Left cardiac atrium (tissue), 4 donors: ENCODE measurements around the gene IFFO2. TPM values are rescaled to one million over a fixed set of nuclear protein-coding genes. Genes with fewer than 3 reads are reported as not detected.

Experiments used
- ATAC-seq, 2 donors: fragments of 200-7000 bp; cut with Tn5 transposase; one replicate each; pipeline ENCODE4 v1.9.1; 2020; ENCODE audit warnings: mild to moderate bottlenecking in 2 of 2, moderate library complexity in 2 of 2
- DNase-seq: peaks from one replicate; pipeline ENCODE4 v3.0.0-alpha.2; 2020
- intact Hi-C, 2 donors: fragments of 100-400 bp; cut with DNase I; formaldehyde crosslinking; loops; one replicate each; pipeline versions ENCODE4 v1.14.1 to v1.15.1; 2022 to 2023
- total RNA-seq, 2 donors: library from RNA; stranded (reverse); fragmentation: NEBNext Ultra II Directional; extraction: Animal tissue kit (Norgen Biotek cat#: 25700); gene quantifications; one replicate each; pipeline ENCODE4 v1.2.1, GENCODE V29; 2021
- donor health status: DM: no; HTN: yes; CAD: no.
- donor health status: DM: no; HTN: yes; CAD: no; lungs with severe emphysema.
- donor health status: DM: yes; HTN: yes; CAD: no.
- donor health status: Dilated cardiomyopathy.

The IFFO2 gene
- total RNA-seq, 2 donors from 2014 or later = 3.4 to 6.4 TPM

- no peak for DNase-seq
- intact Hi-C loops = no loop called here
Measured at GRCh38 chr1:18886003-18886335, 70.5 kb downstream of the IFFO2 start.

GRCh38 chr1:18885311-18886002 is 71.0 kb downstream of the IFFO2 start:
- DNase-seq (no peak), ATAC-seq (no peak)
- intact Hi-C loops = no loop called here

More at GRCh38 chr1:18886003-18886335, 70.5 kb downstream of the IFFO2 start:
- ATAC-seq = no peak

- DNase-seq (no peak), ATAC-seq (no peak)
- intact Hi-C loops = loop anchor here in 1 of 2 donors (5.0 kb wide), 1 partner anchor 213 kb away; no protein-coding TSS in a partner anchor
Measured at GRCh38 chr1:18884727-18885126, 71.7 kb downstream of the IFFO2 start.

- intact Hi-C loops = loop anchor here in 1 of 2 donors (5.0 kb wide), 1 partner anchor 213 kb away; no protein-coding TSS in a partner anchor
- ATAC-seq (no peak), DNase-seq (no peak)
Measured at GRCh38 chr1:18884419-18884717, 72.1 kb downstream of the IFFO2 start.

GRCh38 chr1:18883636-18884418 is 72.6 kb downstream of the IFFO2 start:
- DNase-seq = peak; percentile 77

GRCh38 chr1:18883079-18883478 is 73.4 kb downstream of the IFFO2 start:
- no peak for DNase-seq
- no peak for ATAC-seq
- intact Hi-C loops = loop anchor here in 1 of 2 donors (5.0 kb wide), 1 partner anchor 214 kb away; no protein-coding TSS in a partner anchor

More at GRCh38 chr1:18883636-18884418, 72.6 kb downstream of the IFFO2 start:
- intact Hi-C loops = loop anchor here in 1 of 2 donors (5.0 kb wide), 1 partner anchor 213 kb away; no protein-coding TSS in a partner anchor
- peak; percentile 55 to 63 for ATAC-seq

- ATAC-seq (no peak), DNase-seq (no peak)
- intact Hi-C loops = loop anchor here in 1 of 2 donors (5.0 kb wide), 1 partner anchor 215 kb away; no protein-coding TSS in a partner anchor
Measured at GRCh38 chr1:18882486-18882885, 74.0 kb downstream of the IFFO2 start.

- intact Hi-C loops = loop anchor here in 1 of 2 donors (5.0 kb wide), 1 partner anchor 215 kb away; no protein-coding TSS in a partner anchor
- ATAC-seq (no peak), DNase-seq (no peak)
Measured at GRCh38 chr1:18881642-18882431, 74.6 kb downstream of the IFFO2 start.

GRCh38 chr1:18881164-18881563 is 75.3 kb downstream of the IFFO2 start:
- ATAC-seq = no peak
- intact Hi-C loops = loop anchor here in 1 of 2 donors (5.0 kb wide), 1 partner anchor 216 kb away; no protein-coding TSS in a partner anchor
- no peak for DNase-seq

- intact Hi-C loops = loop anchor here in 1 of 2 donors (5.0 kb wide), 1 partner anchor 217 kb away; no protein-coding TSS in a partner anchor
- DNase-seq (no peak), ATAC-seq (no peak)
Measured at GRCh38 chr1:18880585-18880984, 75.9 kb downstream of the IFFO2 start.

- intact Hi-C loops = loop anchor here in 1 of 2 donors (5.0 kb wide), 1 partner anchor 217 kb away; no protein-coding TSS in a partner anchor
- DNase-seq (no peak), ATAC-seq (no peak)
Measured at GRCh38 chr1:18879791-18880309, 76.6 kb downstream of the IFFO2 start.

- DNase-seq (no peak), ATAC-seq (no peak)
- intact Hi-C loops = no loop called here
Measured at GRCh38 chr1:18879215-18879790, 77.2 kb downstream of the IFFO2 start.

- DNase-seq = no peak
- no peak for ATAC-seq
- intact Hi-C loops = no loop called here
Measured at GRCh38 chr1:18878538-18879214, 77.8 kb downstream of the IFFO2 start.

GRCh38 chr1:18877282-18877681 is 79.2 kb downstream of the IFFO2 start:
- no peak for DNase-seq
- intact Hi-C loops = no loop called here
- no peak for ATAC-seq

- intact Hi-C loops = no loop called here
- no peak for DNase-seq
- ATAC-seq = no peak
Measured at GRCh38 chr1:18876210-18876609, 80.3 kb downstream of the IFFO2 start.

- intact Hi-C loops = loop anchor here in 1 of 2 donors (2.0 kb wide), 1 partner anchor 279 kb away; no protein-coding TSS in a partner anchor
- no peak for DNase-seq
- no peak for ATAC-seq
Measured at GRCh38 chr1:18875796-18876128, 80.7 kb downstream of the IFFO2 start.

GRCh38 chr1:18875107-18875795 is 81.2 kb downstream of the IFFO2 start:
- ATAC-seq (peak; percentile 74 to 79), DNase-seq (peak; percentile 82)
- intact Hi-C loops = loop anchor here in 1 of 2 donors (2.0 kb wide), 1 partner anchor 278 kb away; no protein-coding TSS in a partner anchor
